Activated CD8-positive, alpha-beta T cell treated with anti-CD3 and anti-CD28 coated beads for 36 hours (primary cell): Measurements from ENCODE around the gene PCYOX1L. TPM values are rescaled to one million over a fixed set of nuclear protein-coding genes. Genes with fewer than 3 reads are reported as not detected.

ENCODE experiments used
- ATAC-seq: fragments of 200-7000 bp; cut with Tn5 transposase; one replicate; pipeline ENCODE4 v1.10.0; 2021; ENCODE audit warnings: mild to moderate bottlenecking, moderate library complexity
- CTCF ChIA-PET: fragments of 350-600 bp; sonication (Branson Sonifier 250); formaldehyde crosslinking; loops from one replicate; lab custom pipeline; 2021; ENCODE audit warnings: antibody characterized with exemption; lab: Charles Lee
- POLR2A ChIA-PET: fragments of 350-600 bp; sonication (Branson Sonifier 250); formaldehyde crosslinking; loops from one replicate; lab custom pipeline; 2021; ENCODE audit warnings: antibody characterized with exemption; lab: Charles Lee
- DNase-seq: peaks from one replicate; pipeline ENCODE4 v3.0.0-alpha.2; 2020
- H3K27ac Mint-ChIP-seq: one replicate; pipeline ENCODE4 v1.8.0; 2021; ENCODE audit warnings: mild to moderate bottlenecking, mixed read lengths
- H3K27me3 Mint-ChIP-seq: one replicate; pipeline ENCODE4 v1.8.0; 2021; ENCODE audit warnings: mixed read lengths
- H3K36me3 Mint-ChIP-seq: one replicate; pipeline ENCODE4 v1.8.0; 2021; ENCODE audit warnings: low read depth, mixed read lengths
- H3K4me1 Mint-ChIP-seq: one replicate; pipeline ENCODE4 v1.8.0; 2021; ENCODE audit warnings: low read depth, mixed read lengths
- H3K4me3 Mint-ChIP-seq: one replicate; pipeline ENCODE4 v1.8.0; 2021; ENCODE audit warnings: mild to moderate bottlenecking, moderate library complexity, mixed read lengths
- H3K9me3 Mint-ChIP-seq: one replicate; pipeline ENCODE4 v1.8.0; 2021; ENCODE audit warnings: mixed read lengths
- CTCF ChIP-seq: fragments of 200-600 bp; IDR thresholded peaks from one replicate; pipeline ENCODE4 v1.8.0; 2022; ENCODE audit warnings: antibody characterized with exemption, mild to moderate bottlenecking
- intact Hi-C: fragments of 100-400 bp; cut with micrococcal nuclease; formaldehyde crosslinking; loops from one replicate; pipeline ENCODE4 v1.10.0; 2022
- total RNA-seq, 2 experiments: library from RNA; stranded (reverse); gene quantifications; one replicate each; pipeline ENCODE4 v1.2.3, GENCODE V29; 2021

Gene PCYOX1L
- total RNA-seq, 2 experiments from 2014 or later = 19.7 to 21.2 TPM

GRCh38 chr5:149409268-149409948, 51.6 kb downstream of the PCYOX1L start:
- DNase-seq (no peak), ATAC-seq (no peak)
- ChIA-PET POLR2A (no interaction called here), CTCF (interaction anchor here (1.3 kb wide), 1 partner anchor 24 kb away, joined by 6 read pairs; no protein-coding TSS in a partner anchor)
- H3K27ac Mint-ChIP-seq = no peak overlapping the region
- no peak for TF ChIP-seq CTCF
- H3K4me3 Mint-ChIP-seq = no peak overlapping the region
- no peaks in the 10 kb centered on the region for H3K27me3 Mint-ChIP-seq
- intact Hi-C loops = no loop called here
- no peaks in the 10 kb centered on the region for H3K4me1 Mint-ChIP-seq
- H3K36me3 Mint-ChIP-seq = no peaks in the 10 kb centered on the region
- no peaks in the 10 kb centered on the region for H3K9me3 Mint-ChIP-seq

DNA sequence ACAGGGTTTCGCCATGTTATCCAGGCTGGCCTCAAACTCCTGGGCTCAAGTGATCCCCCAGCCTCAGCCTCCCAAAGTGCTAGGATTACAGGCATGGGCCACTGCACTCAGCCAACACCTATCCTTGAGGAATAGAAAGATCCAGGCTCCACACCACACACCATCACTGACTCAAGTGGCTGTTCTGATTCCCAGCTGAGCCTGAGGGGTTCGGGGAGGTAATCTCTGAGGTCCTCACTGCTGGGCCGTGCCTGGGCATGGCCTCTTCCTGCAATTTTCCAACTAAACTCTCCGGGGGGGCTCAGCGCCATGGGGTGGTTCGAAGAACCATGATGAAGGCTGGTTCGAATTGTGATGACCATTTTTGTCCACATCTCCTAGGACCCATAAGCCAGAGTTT, 52.2 kb downstream of the PCYOX1L start:
- Mint-ChIP-seq H3K27ac (no peak overlapping the region), H3K36me3 (no peaks in the 10 kb centered on the region), H3K4me1 (no peaks in the 10 kb centered on the region), H3K9me3 (no peaks in the 10 kb centered on the region), H3K27me3 (no peaks in the 10 kb centered on the region), H3K4me3 (no peak overlapping the region)
- intact Hi-C loops = no loop called here
- ChIA-PET CTCF (no interaction called here), POLR2A (interaction anchor here (0.6 kb wide), 1 partner anchor 33 kb away, joined by 3 read pairs; no protein-coding TSS in a partner anchor)
- no peak for DNase-seq
- ATAC-seq = no peak
- TF ChIP-seq CTCF = no peak

- ATAC-seq = no peak
- ChIA-PET POLR2A (interaction anchor here (0.6 kb wide), 1 partner anchor 34 kb away, joined by 3 read pairs; no protein-coding TSS in a partner anchor), CTCF (no interaction called here)
- Mint-ChIP-seq H3K4me1 (no peaks in the 10 kb centered on the region), H3K9me3 (no peaks in the 10 kb centered on the region), H3K4me3 (no peak overlapping the region), H3K36me3 (no peaks in the 10 kb centered on the region), H3K27ac (no peak overlapping the region), H3K27me3 (no peaks in the 10 kb centered on the region)
- intact Hi-C loops = no loop called here
- no peak for TF ChIP-seq CTCF
- DNase-seq = no peak
Observed at GRCh38 chr5:149410721-149411432, 53.0 kb downstream of the PCYOX1L start.

DNA sequence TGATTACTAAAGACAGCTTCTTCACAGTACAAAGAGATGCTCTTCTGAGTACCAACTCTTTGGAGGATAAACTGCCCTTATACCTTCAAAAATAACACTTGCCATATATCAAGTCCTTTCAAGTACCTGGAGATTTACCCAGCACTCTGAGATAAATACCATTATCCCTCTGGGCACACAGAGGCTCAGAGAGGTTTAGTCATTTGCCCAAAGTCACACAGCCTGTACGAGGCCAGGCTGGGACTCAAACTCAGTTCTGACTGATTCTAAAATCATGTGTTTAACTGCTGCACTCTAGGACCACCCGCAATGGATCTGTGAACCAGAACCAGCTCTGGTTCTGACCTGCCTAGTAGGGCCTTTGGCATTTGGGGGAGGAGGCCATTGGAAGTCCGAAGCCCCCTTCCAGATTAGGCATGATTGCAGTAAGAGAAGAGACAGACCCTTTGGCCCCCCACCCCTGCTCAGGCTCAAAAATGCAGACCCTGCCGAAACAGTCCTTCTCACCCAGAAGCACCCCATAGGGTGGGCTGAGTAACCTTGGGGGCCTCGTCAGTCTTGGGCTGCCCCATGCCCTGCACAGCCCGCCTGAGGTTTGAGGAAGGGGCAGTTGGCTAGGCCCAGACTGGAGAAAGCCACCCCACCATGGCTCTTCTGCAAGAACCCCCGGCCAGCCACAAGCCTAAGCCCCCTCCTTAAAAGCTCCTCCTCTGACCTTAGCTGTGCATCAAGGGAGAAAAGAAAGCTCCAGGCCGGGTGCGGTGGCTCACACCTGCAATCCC, 54.1 kb downstream of the PCYOX1L start:
- TF ChIP-seq CTCF = no peak
- H3K27me3 Mint-ChIP-seq = no peaks in the 10 kb centered on the region
- H3K4me1 Mint-ChIP-seq = no peaks in the 10 kb centered on the region
- ChIA-PET CTCF (interaction anchor here (1.2 kb wide), 1 partner anchor 11 kb away, joined by 3 read pairs; no protein-coding TSS in a partner anchor), POLR2A (interaction anchor here (1.2 kb wide), 1 partner anchor 24 kb away, joined by 4 read pairs; no protein-coding TSS in a partner anchor)
- intact Hi-C loops = no loop called here
- no peaks in the 10 kb centered on the region for H3K36me3 Mint-ChIP-seq
- no peak for DNase-seq
- H3K9me3 Mint-ChIP-seq = no peaks in the 10 kb centered on the region
- ATAC-seq = no peak
- H3K27ac Mint-ChIP-seq = no peak overlapping the region
- no peak overlapping the region for H3K4me3 Mint-ChIP-seq
